ENCODE data around the gene PRPF38B.
"Not testable (repeated sequence)": the region's sequence is repeated elsewhere in the genome, so short reads cannot be mapped to it uniquely, and the experiment has no call there.

PRPF38B gene

GRCh38 chr1:108679586-108680213, 12.4 kb upstream of the PRPF38B start:
- DNase-seq: no peak

GRCh38 chr1:108681701-108682100, 10.4 kb upstream of the PRPF38B start:
- DNase-seq: not testable (repeated sequence)

- no peak for DNase-seq
These were observed 6.6 kb upstream of the PRPF38B start for GRCh38 chr1:108685529-108685928.

GRCh38 chr1:108686614-108687313, 5.3 kb upstream of the PRPF38B start:
- peak; percentile 79 for DNase-seq

- DNase-seq: no peak
These were observed 775 bp upstream of the PRPF38B start for GRCh38 chr1:108691128-108691941.

GRCh38 chr1:108692724-108693655, 880 bp downstream of the PRPF38B start:
- DNase-seq: peak; percentile 63

- no peak for DNase-seq
These were observed 3.4 kb downstream of the PRPF38B start for GRCh38 chr1:108695535-108695934.

- no peak for DNase-seq
These were observed 7.5 kb downstream of the PRPF38B start for GRCh38 chr1:108699375-108700332.

GRCh38 chr1:108701176-108701849, 9.2 kb downstream of the PRPF38B start:
- DNase-seq: no peak

- not testable (repeated sequence) for DNase-seq
These were observed 10.0 kb downstream of the PRPF38B start for GRCh38 chr1:108702109-108702508.

- no peak for DNase-seq
These were observed 11.8 kb downstream of the PRPF38B start for GRCh38 chr1:108703939-108704338.

- DNase-seq: peak; percentile 51
These were observed 12.4 kb downstream of the PRPF38B start for GRCh38 chr1:108704496-108704895.

GRCh38 chr1:108706643-108707042, 14.5 kb downstream of the PRPF38B start:
- DNase-seq: no peak

GRCh38 chr1:108708691-108709660, 16.9 kb downstream of the PRPF38B start:
- DNase-seq: peak; percentile 70

- peak; percentile 26 for DNase-seq
These were observed 20.6 kb downstream of the PRPF38B start, which contains the start of gene FNDC7 for GRCh38 chr1:108712606-108713150. Gene FNDC7, plus strand, starts transcription at chr1:108712908. Its CDS starts 26 bp downstream, at chr1:108712934.

GRCh38 chr1:108715932-108716331, 23.8 kb downstream of the PRPF38B start:
- DNase-seq: no peak

GRCh38 chr1:108716437-108717230, 24.5 kb downstream of the PRPF38B start:
- DNase-seq: no peak

GRCh38 chr1:108717774-108718316, 25.7 kb downstream of the PRPF38B start:
- DNase-seq: no peak

Measured in fibroblast of upper back skin (primary cell).